SK-MEL-5 (cell line): ENCODE measurements around the gene ATP11B. TPM values are rescaled to one million over a fixed set of nuclear protein-coding genes. Genes with fewer than 3 reads are reported as not detected.

Experiments
- DNase-seq: peaks from one replicate; pipeline ENCODE4 v3.0.0-alpha.2; 2016; ENCODE audit warnings: low read depth, low spot score
- in situ Hi-C: cut with HindIII; loops from 2 replicates; pipeline ENCODE4 v1.10.0; 2016; ENCODE audit warnings: low sequenced_read_pairs, high pct_unique_total_duplicates, low pct_unique_long_range_greater_than_20kb
- polyA plus RNA-seq, 2 experiments: library from polyadenylated mRNA; depleted of rRNA; stranded (reverse); fragments of >200 nt; gene quantifications; 2 replicates each; pipeline ENCODE4 v1.2.3, GENCODE V29; 2015
- total RNA-seq: library from RNA; depleted of rRNA; stranded (reverse); fragments of >200 nt; shearing (Covaris generic); gene quantifications from 2 replicates; pipeline ENCODE4 v1.2.3, GENCODE V29; 2014; rRNA removed

ATP11B gene
- total RNA-seq = 48.4 and 49.6 TPM in 2 replicates
- 27.1 and 31.7 TPM in 2 replicates for polyA plus RNA-seq (2015; cell fraction: cytosol; rRNA removed)
- polyA plus RNA-seq (2015; cell fraction: nucleus; rRNA removed) = 30.1 and 36.0 TPM in 2 replicates

- in situ Hi-C loops = no loop called here
- DNase-seq = peak; percentile 56
Measured at GRCh38 chr3:182792901-182793662, at the start of gene ATP11B. Gene ATP11B, plus strand, starts transcription at chr3:182793504. Its CDS starts 256 bp downstream, at chr3:182793760.

- in situ Hi-C loops = no loop called here
- DNase-seq = no peak
Measured at GRCh38 chr3:182746959-182747358, 46.3 kb upstream of the ATP11B start.

- no peak for DNase-seq
- in situ Hi-C loops = no loop called here
Measured at GRCh38 chr3:182755308-182755707, 38.0 kb upstream of the ATP11B start.

GRCh38 chr3:182755712-182756111 is 37.6 kb upstream of the ATP11B start:
- no peak for DNase-seq
- in situ Hi-C loops = no loop called here

- no peak for DNase-seq
- in situ Hi-C loops = no loop called here
Measured at GRCh38 chr3:182760576-182761164, 32.6 kb upstream of the ATP11B start.

- in situ Hi-C loops = no loop called here
- no peak for DNase-seq
Measured at GRCh38 chr3:182763896-182764295, 29.4 kb upstream of the ATP11B start.

- in situ Hi-C loops = no loop called here
- no peak for DNase-seq
Measured at GRCh38 chr3:182765287-182765686, 28.0 kb upstream of the ATP11B start.

GRCh38 chr3:182766099-182766498 is 27.2 kb upstream of the ATP11B start:
- no peak for DNase-seq
- in situ Hi-C loops = no loop called here

GRCh38 chr3:182768413-182768812 is 24.9 kb upstream of the ATP11B start:
- DNase-seq = no peak
- in situ Hi-C loops = no loop called here

- no peak for DNase-seq
- in situ Hi-C loops = no loop called here
Measured at GRCh38 chr3:182769673-182770072, 23.6 kb upstream of the ATP11B start.

GRCh38 chr3:182782149-182782548 is 11.2 kb upstream of the ATP11B start:
- in situ Hi-C loops = no loop called here
- no peak for DNase-seq

- no peak for DNase-seq
- in situ Hi-C loops = no loop called here
Measured at GRCh38 chr3:182783106-182783505, 10.2 kb upstream of the ATP11B start.

- no peak for DNase-seq
- in situ Hi-C loops = no loop called here
Measured at GRCh38 chr3:182784542-182784941, 8.8 kb upstream of the ATP11B start.

- no peak for DNase-seq
- in situ Hi-C loops = no loop called here
Measured at GRCh38 chr3:182785142-182785541, 8.2 kb upstream of the ATP11B start.

GRCh38 chr3:182785756-182786155 is 7.5 kb upstream of the ATP11B start:
- DNase-seq = no peak
- in situ Hi-C loops = no loop called here

- DNase-seq = no peak
- in situ Hi-C loops = no loop called here
Measured at GRCh38 chr3:182786564-182787196, 6.6 kb upstream of the ATP11B start.

GRCh38 chr3:182787302-182788036 is 5.8 kb upstream of the ATP11B start:
- no peak for DNase-seq
- in situ Hi-C loops = no loop called here

- in situ Hi-C loops = no loop called here
- DNase-seq = no peak
Measured at GRCh38 chr3:182789371-182789770, 3.9 kb upstream of the ATP11B start.
